GM21381 (cell line): ENCODE data around the gene IQCM.

Experiments
- ATAC-seq: cut with Tn5 transposase; IDR thresholded peaks from one replicate; pipeline ENCODE4 v1.9.1; 2021; ENCODE audit warnings: mild to moderate bottlenecking, moderate library complexity; ENCODE audit not compliant: unreplicated experiment

The IQCM gene

DNA sequence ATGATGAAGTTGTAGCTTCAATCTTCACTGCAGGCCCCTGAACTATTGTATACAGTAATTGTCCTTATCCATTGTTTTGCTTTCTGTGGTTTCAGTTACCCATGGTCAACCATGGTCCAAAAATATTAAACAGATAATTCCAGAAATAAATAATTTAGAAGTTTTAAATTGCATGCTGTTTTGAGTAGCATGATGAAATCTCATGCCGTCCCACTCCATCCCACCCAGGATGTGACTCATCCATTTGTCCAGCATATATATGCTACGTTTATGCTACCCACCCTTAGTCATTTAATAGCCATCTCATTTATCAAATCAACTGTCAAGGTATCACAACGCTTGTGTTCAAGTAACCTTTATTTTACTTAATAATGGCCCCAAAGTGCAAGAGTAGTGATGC lies 34.5 kb downstream of the IQCM start:
- no peak for ATAC-seq

DNA sequence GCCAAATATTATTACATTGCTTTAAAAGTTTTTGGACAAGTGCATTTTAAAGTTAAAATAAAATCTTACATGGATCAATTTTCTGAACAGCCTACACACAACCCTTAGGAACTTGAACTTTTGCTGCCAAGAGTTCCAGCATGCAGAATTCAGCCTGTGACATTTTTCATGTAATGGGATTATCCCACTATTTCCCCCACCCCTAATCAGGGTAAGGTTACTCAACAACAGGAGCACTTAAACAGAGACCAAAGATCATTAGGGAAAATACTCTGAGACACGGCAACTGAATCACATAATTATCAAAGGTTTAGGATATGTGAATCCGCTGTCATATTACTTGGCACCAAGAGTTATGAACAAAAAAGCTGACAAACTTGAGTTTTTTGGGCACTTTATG lies 47.2 kb downstream of the IQCM start:
- ATAC-seq, result no peak

DNA sequence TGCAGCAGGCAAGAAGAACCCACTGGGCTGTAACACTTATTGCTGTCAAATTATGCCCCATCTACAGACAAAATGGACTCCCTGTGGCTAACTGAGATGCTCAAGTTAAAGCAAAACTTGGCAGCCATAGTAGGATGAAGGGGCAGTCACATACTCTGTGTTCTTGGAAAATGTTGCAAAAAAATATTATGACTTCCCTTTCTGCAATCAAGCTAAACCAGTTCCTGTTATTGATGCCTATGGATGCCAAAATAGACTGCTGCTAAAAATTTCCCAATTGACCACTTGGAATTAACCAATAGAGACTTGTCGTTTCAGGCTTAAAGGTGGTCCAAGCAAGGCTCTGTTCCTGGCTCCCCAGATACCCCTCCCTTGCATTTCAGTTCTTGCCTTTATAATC lies 49.5 kb downstream of the IQCM start:
- no peak for ATAC-seq

DNA sequence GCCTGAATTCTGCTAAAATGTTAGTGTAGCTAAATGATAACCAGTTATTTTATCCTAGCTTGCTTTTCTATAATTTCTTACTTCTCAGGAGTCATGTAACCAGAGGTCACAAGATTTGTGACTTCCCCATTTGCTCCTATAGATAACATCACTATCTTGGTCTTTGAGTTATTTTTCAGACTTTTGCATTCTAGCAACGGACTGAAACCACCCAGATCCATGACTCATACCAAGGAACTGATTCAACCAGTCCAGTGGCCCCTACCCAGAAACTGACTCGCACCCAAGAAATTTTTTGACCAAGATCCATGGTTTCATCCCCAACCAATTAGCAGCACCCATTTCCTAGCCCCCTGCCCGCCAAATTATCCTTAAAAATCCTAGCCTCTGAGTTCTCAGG lies 50.0 kb downstream of the IQCM start:
- ATAC-seq, result no peak

- ATAC-seq, result no peak
These were observed 59.7 kb downstream of the IQCM start for GRCh38 chr4:149755969-149756368.

DNA sequence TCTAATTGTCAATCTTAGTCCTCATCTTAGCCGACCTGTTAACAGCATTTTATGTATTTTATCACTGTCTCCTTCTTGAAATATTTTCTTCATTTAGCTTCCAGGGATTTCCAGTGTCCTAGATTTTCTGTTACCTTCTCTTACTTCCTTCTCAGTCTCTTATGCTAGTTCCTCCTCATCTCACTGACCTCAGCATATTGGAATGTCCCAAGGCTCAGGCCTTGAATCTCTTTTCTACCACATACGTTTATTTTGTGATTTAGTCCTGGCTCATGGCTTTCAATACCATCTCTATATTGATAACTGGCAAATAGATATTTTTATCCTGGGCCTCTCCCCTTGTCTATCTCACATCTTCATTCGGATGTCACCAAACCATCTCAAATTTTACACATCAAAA lies 61.1 kb downstream of the IQCM start:
- ATAC-seq, result no peak

DNA sequence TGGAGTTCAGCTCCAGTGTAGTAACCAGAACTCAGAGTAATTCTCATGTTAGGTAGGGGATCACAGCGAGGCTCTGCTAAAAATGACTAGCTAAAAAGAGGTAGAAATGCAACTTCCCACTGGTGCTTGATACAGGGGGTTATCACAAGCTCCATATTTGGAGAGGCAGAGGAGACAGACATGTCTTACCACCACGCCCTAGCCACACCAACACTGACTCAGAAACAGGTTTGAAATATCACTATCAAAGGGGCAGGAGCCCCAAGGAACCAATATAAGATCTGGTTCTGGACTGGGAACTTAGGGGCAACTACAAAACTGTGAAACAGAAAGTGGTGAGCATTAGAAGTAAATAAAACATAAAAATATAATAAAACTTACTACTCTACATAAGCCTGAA lies 62.9 kb downstream of the IQCM start:
- ATAC-seq, result no peak

GRCh38 chr4:149751174-149751573 lies 64.5 kb downstream of the IQCM start:
- ATAC-seq, result no peak

- no peak for ATAC-seq
These were observed 65.9 kb downstream of the IQCM start for GRCh38 chr4:149749784-149750183.

DNA sequence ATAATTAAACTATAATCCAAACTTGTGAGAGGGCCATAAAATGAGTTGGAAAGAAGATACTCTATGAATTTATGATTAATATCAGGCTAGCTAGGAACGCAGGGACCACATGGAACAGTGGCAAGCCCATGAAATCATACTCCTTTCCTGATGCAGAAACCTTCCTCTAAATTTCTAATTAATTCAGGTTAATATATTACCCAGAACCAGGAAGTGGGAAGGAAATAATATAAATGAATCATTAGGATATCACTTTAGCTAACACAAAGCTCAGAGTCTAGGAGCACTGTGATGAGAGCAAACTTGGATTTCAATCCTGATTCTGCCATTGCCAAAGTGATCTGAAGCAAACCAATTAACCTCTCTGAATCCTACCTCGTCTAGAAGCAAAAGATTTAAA lies 68.0 kb downstream of the IQCM start:
- ATAC-seq, result no peak

DNA sequence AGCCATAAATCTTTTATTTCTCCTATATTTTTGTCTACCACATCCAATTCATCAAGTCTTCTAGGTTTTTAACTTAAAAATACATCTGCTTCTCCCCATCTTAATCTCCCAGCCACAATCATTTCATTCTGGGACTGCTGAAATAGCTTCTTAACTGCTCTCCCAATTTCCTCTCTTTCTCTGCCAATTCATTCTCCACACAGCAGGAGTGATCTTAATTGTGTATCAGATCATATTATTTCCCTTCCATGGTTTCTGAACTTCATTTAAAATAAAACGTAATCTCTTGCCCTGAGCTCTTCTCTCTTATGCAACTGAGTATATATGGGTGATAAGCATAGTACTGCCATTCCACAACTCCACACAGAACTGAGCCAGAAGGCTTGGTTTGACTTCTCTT lies 69.4 kb downstream of the IQCM start:
- no peak for ATAC-seq

GRCh38 chr4:149741186-149741831 lies 74.3 kb downstream of the IQCM start:
- no peak for ATAC-seq

GRCh38 chr4:149738156-149738555 lies 77.5 kb downstream of the IQCM start:
- no peak for ATAC-seq

GRCh38 chr4:149735796-149736195 lies 79.8 kb downstream of the IQCM start:
- ATAC-seq, result no peak

GRCh38 chr4:149728444-149728843 lies 87.2 kb downstream of the IQCM start:
- no peak for ATAC-seq

- no peak for ATAC-seq
These were observed 88.0 kb downstream of the IQCM start for GRCh38 chr4:149727663-149728062.

DNA sequence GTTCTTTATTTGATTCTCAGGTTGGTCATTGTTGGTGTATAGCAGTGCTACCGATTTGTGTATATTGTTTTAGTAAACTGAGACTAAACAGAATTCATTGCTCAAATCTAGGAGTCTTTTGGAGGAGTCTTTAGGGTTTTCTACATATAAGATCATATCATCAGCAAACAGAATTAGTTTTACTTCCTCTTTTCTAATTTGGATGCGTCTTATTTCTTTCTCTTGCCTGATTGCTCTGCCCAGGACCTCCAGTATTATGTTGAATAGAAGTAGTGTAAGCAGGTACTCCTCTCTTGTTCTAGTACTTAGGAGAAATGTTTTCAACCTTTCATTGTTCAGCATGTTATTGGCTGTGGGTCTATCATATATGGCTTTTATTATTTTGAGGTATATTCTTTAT lies 92.6 kb downstream of the IQCM start:
- ATAC-seq, result no peak

GRCh38 chr4:149719806-149720205 lies 95.8 kb downstream of the IQCM start:
- ATAC-seq, result no peak

GRCh38 chr4:149719357-149719756 lies 96.3 kb downstream of the IQCM start:
- ATAC-seq, result no peak

GRCh38 chr4:149718500-149718899 lies 97.1 kb downstream of the IQCM start:
- no peak for ATAC-seq

- no peak for ATAC-seq
These were observed 98.9 kb downstream of the IQCM start for GRCh38 chr4:149716728-149717127.

- ATAC-seq, result no peak
These were observed 99.6 kb downstream of the IQCM start for GRCh38 chr4:149715822-149716585.

DNA sequence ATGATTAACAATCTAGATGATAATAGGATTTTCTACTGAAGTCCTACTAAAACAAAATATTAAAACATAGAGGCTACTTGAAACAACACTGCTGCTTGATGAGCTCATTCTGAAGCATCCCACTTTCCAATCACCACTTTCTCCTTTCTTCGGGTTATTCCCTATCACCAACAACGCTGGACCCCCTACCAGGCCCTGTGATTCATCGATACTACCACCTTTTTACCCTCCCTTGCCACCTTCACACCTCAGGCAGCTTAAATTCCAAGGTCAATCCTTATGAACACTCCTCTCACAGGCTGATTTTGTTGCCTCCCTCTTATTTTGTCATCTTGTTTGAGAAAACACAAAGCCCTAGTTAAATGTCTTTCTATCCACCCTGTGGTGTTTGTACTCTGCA lies 102.6 kb downstream of the IQCM start:
- no peak for ATAC-seq
